Urinary bladder (tissue), 4 donors: Measurements from ENCODE around the gene PTGDR. TPM values are rescaled to one million over a fixed set of nuclear protein-coding genes. Genes with fewer than 3 reads are reported as not detected.

ENCODE experiments used
- DNase-seq: peaks from one replicate; pipeline ENCODE4 v3.0.0-alpha.2; 2015; ENCODE audit errors: extremely low spot score
- H3K27ac ChIP-seq: one replicate; pipeline ENCODE4 v1.5.1; 2013; ENCODE audit warnings: low read depth, mild to moderate bottlenecking, moderate library complexity
- H3K36me3 ChIP-seq: one replicate; pipeline ENCODE4 v1.6.1; 2013; ENCODE audit warnings: mild to moderate bottlenecking, moderate library complexity; ENCODE audit not compliant: insufficient read depth
- H3K4me1 ChIP-seq: one replicate; pipeline ENCODE4 v1.6.1; 2013; ENCODE audit warnings: mild to moderate bottlenecking, moderate library complexity; ENCODE audit not compliant: insufficient read depth
- H3K4me3 ChIP-seq: one replicate; pipeline ENCODE4 v1.5.1; 2013; ENCODE audit warnings: low read depth, low read length
- WGBS: extraction: QIAGEN DNeasy Blood & Tissue Kit; methylation state at CpG from one replicate; pipeline ENCODE4 v1.1.7; 2013; 5-methylcytosine and 5-hydroxymethylcytosine counted together
- polyA plus RNA-seq: library from polyadenylated mRNA; stranded (reverse); fragments of 200-250 nt; gene quantifications from one replicate; pipeline ENCODE4 v1.2.3, GENCODE V29; 2013
- total RNA-seq: library from RNA; depleted of rRNA; stranded (reverse); fragments of >200 nt; gene quantifications from one replicate; pipeline ENCODE4 v1.2.3, GENCODE V29; 2014
- donor health status: healthy with polysubstance abuse.
- donor health status: healthy.

PTGDR gene
- total and polyA plus RNA-seq, 2 donors: 0.44 to 0.58 TPM

DNA sequence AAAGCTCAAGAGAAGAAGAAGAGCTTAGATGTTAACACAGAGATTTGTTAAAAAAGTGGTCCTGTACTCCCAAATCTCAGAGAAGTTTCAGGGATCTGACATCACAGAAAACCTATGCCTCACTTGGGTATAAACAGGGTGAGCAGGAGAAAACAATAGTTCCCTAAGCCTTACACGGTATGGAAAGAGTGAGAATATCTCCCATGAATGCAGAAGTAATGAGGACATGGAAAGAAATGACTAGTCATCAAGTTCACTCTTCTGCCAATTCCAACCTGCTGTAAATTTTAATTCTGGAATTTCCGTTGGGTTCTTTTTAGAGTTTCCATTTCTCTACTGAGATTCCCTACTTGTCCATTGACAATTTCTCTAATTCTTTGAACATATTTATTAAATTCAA, 40.4 kb downstream of the PTGDR start:
- H3K36me3 ChIP-seq: no peaks in the 10 kb centered on the region
- H3K4me3 ChIP-seq: no peak overlapping the region
- 80% methylated on average over 2 of the region's 2 CpGs for WGBS
- DNase-seq: no peak
- H3K4me1 ChIP-seq: no peaks in the 10 kb centered on the region
- no peak overlapping the region for H3K27ac ChIP-seq

DNA sequence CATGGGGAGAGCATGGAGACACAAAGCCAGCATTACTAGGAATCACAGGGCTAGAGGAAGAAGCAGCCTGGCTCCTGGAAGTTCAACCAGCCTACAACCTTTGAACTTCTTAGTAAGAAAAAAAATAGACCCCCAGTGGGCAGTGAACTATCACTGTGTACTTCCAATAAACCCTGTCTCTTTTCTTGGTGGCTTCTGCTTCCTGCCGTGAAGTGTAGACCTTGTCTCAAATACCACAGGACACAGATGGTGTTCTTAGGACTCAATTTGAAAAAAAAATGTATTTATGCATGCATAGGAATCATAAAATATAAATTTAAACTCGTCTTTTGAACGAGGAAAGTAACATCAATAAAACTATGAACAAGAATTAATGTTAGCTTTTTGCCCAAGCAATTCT, 43.0 kb downstream of the PTGDR start:
- Histone ChIP-seq H3K36me3 (no peaks in the 10 kb centered on the region), H3K27ac (no peak overlapping the region), H3K4me1 (no peaks in the 10 kb centered on the region), H3K4me3 (no peak overlapping the region)
- WGBS: 88% methylated on average over 3 of the region's 3 CpGs
- DNase-seq: no peak

DNA sequence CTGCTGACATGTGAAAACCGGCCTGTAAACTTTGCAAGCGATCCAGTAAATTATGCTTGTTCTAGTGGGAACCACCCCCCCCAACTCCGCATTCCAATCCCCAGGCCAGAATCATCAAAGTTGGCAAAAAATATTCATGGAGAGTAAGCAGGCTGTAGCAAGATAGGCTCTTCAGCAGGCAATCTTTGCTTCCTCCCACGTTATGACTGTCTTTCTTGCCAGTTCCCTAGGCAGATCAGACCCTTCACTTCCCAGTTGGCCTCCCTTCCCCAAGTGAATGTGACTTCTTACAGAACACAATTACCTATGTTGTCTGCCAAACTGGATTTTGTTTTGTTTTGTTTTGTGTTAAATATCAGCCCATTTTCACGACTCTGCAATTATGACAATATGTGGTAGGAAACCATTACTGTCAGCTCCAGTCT, 45.4 kb downstream of the PTGDR start:
- 37% methylated on average over 5 of the region's 5 CpGs for WGBS
- Histone ChIP-seq H3K27ac (no peak overlapping the region), H3K4me3 (no peak overlapping the region), H3K36me3 (no peaks in the 10 kb centered on the region), H3K4me1 (no peaks in the 10 kb centered on the region)
- DNase-seq: peak; percentile 57

DNA sequence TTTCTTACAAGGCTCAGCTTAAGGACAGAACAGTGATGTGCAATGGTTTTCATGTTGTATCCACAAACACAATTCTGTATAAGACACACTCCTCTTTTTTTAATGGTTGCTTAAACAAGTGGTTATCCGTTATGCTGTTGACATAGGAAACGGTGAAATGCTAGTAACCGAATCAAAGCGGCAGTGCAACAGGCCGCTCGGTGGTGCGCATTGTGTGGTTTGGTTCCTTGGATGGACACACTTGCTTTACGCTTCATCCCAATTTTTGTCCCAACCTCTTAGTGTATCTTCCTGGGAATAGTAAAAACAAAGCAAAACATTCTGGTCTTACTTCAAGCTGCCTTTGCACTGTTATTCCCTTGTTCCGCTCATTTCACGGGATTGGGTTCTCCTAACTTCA, 46.0 kb downstream of the PTGDR start:
- DNase-seq: no peak
- peak overlapping the region; percentile 55 for H3K4me3 ChIP-seq
- H3K27ac ChIP-seq: no peak overlapping the region
- no peaks in the 10 kb centered on the region for H3K4me1 ChIP-seq
- no peaks in the 10 kb centered on the region for H3K36me3 ChIP-seq
- 25% methylated on average over 10 of the region's 10 CpGs for WGBS

DNA sequence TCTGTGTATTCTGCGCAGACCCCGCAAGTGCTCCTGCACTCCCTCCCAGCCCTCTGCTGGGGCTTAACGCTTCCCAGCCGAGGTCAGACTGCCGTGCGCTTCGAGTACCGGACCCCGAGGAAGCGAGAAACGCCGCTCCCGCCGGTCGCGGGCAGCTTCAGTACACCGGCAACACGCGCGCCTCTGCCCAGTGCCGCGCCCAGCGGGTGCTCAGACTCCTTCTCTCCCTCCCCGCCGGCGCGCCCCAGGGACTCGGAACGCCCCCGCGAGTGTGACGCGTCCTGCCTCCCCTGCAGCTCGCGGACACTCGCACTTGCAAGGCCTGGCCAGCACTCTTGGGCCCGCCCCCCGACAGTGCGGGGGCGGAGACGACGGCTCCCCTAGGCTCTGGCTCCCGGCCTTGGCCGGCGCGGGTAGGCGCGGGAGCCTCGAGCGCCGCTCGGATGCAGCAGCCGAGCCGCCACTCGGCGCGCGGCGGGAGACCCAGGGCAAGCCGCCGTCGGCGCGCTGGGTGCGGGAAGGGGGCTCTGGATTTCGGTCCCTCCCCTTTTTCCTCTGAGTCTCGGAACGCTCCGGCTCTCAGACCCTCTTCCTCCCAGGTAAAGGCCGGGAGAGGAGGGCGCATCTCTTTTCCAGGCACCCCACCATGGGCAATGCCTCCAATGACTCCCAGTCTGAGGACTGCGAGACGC, 46.6 kb downstream of the PTGDR start, which contains the start of gene PTGER2:
Gene PTGER2 (plus strand): TSS at position 410 of the 692 bp plus-strand sequence. CDS start 237 bp downstream, at position 647.
- peak within 1 kb of the TSS; percentile 15 for H3K27ac ChIP-seq
- WGBS: under 1% methylated on average over 73 of the region's 73 CpGs

DNA sequence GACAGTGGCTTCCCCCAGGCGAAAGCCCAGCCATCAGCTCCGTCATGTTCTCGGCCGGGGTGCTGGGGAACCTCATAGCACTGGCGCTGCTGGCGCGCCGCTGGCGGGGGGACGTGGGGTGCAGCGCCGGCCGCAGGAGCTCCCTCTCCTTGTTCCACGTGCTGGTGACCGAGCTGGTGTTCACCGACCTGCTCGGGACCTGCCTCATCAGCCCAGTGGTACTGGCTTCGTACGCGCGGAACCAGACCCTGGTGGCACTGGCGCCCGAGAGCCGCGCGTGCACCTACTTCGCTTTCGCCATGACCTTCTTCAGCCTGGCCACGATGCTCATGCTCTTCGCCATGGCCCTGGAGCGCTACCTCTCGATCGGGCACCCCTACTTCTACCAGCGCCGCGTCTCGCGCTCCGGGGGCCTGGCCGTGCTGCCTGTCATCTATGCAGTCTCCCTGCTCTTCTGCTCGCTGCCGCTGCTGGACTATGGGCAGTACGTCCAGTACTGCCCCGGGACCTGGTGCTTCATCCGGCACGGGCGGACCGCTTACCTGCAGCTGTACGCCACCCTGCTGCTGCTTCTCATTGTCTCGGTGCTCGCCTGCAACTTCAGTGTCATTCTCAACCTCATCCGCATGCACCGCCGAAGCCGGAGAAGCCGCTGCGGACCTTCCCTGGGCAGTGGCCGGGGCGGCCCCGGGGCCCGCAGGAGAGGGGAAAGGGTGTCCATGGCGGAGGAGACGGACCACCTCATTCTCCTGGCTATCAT, 47.3 kb downstream of the PTGDR start:
- peak overlapping the region; percentile 55 for H3K4me3 ChIP-seq
- no peak for DNase-seq
- H3K36me3 ChIP-seq: no peaks in the 10 kb centered on the region
- peak overlapping the region; percentile 15 for H3K27ac ChIP-seq
- 5% methylated on average over 63 of the region's 63 CpGs for WGBS
- no peaks in the 10 kb centered on the region for H3K4me1 ChIP-seq

More for the DNA sequence above, 46.6 kb downstream of the PTGDR start, which contains the start of gene PTGER2:
- Histone ChIP-seq H3K4me1 (no peaks in the 10 kb centered on the region), H3K36me3 (no peaks in the 10 kb centered on the region), H3K4me3 (peak within 1 kb of the TSS; percentile 55)
- DNase-seq: peak; percentile 37

DNA sequence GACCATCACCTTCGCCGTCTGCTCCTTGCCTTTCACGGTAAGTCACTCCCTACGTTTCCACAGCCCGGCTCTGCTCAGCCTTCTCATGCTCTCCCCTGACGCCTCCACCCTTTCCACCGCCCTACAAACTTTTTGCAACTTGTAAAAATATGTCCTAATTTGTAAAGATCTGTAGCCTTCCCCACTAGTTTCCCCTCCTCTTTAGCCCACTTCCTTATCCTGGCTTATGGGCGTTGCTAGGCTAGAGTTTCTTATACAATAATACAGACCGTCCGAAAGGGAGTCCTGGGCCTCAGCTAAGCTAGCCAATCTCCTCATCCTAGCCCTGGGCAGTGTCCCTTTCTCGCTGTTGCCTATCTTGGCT, 47.8 kb downstream of the PTGDR start:
- no peak for DNase-seq
- Histone ChIP-seq H3K27ac (no peak overlapping the region), H3K36me3 (no peaks in the 10 kb centered on the region), H3K4me3 (peak overlapping the region; percentile 55), H3K4me1 (no peaks in the 10 kb centered on the region)
- 36% methylated on average over 11 of the region's 11 CpGs for WGBS

DNA sequence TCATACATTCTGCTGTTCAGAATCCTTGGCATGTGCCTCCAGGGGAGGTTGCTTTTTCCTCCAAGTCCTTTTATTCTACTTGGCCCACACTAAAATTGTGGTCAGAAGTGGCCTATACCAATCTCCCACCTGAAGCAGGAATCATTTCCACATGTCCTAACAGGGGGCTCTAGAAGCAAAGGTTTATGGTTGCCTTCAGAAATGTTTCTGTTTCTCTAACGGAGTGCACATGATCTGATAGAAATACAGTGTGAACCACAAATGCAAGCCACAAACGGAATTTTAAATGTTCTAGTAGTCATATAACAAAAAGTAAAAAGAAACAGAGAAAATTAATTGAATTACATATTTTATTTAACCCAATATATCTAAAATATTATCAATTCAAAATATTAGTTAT, 50.6 kb downstream of the PTGDR start:
- Histone ChIP-seq H3K4me3 (no peak overlapping the region), H3K36me3 (no peaks in the 10 kb centered on the region), H3K27ac (no peak overlapping the region), H3K4me1 (no peaks in the 10 kb centered on the region)
- DNase-seq: no peak
- 76% methylated on average over 2 of the region's 2 CpGs for WGBS

DNA sequence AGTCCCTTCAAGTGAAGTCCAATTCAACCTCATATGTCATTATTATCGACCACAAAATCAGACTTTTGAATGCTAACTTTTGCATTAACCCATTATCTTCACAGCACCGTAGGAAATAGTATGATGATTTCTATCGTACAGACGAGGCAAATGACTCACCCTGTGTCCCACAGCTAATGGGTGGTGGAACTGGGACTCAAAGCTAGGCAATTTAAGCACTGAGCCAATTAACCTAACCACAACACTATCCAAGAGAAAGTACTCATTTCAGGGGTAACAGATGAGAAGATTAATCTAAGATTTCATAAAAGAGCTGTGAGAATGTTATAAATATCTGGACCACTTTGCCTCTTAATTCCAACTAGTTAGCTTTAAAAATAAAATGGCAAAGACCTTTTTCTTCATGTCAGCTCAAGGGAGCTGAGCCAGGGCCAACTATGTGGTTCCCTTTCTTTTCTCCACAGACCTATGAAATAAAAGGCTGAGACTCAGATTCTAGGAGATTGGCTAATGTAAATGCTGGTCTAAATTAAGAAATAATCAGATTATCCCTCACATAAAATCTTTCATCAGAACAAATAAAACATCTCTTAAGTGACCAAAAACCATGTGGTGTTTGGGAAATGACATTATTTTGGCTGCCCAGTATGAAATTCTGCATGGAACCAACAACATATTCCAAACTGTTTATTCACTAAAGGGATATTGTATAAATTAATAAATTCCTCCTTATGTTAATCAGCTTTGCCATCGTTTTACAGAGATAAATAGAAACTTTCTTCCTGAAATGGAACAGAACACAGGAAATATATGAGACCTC, 51.5 kb downstream of the PTGDR start:
- H3K4me1 ChIP-seq: no peaks in the 10 kb centered on the region
- H3K36me3 ChIP-seq: no peaks in the 10 kb centered on the region
- DNase-seq: no peak
- WGBS: 51% methylated on average over 5 of the region's 5 CpGs
- no peak overlapping the region for H3K27ac ChIP-seq
- H3K4me3 ChIP-seq: no peak overlapping the region

DNA sequence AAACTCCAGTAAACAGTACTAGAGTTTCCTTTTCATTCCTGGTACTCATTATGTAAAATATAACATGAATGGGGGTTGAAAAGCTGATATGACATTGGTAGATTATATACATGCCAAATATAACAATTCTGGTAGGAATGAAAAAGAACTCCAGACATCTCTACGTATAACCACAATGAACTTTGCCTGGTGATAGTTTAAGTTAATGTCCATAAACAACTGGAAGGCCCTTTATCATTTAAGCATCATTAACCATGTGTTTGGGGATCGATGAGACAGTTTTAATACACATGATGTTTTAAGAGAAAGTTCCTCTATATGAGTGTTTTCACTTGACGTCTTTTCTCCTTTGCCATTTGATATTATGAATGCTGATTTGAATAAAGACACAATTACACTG, 52.4 kb downstream of the PTGDR start:
- DNase-seq: no peak
- no peaks in the 10 kb centered on the region for H3K36me3 ChIP-seq
- H3K27ac ChIP-seq: no peak overlapping the region
- WGBS: 72% methylated on average over 3 of the region's 3 CpGs
- no peaks in the 10 kb centered on the region for H3K4me1 ChIP-seq
- no peak overlapping the region for H3K4me3 ChIP-seq

DNA sequence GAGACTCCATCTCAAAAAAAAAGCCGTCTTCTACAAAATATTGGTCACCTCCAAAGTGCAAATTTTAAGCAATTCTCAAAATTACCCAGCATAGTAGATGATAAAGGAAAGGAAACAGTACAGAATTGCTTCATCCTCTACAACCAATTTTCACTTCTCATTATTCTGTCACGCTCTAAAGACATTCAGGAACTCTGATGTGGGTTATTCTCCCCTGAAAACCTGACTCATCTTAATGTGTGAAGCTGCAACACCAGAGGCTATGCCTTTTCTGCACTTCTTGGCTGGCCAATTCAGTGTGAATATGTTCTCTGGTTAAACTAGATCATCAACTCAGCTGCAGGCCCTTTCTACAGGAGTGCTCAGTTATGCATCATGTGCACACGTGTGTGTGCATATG, 57.6 kb downstream of the PTGDR start:
- WGBS: 88% methylated on average over 3 of the region's 3 CpGs
- no peaks in the 10 kb centered on the region for H3K4me1 ChIP-seq
- H3K27ac ChIP-seq: no peak overlapping the region
- H3K36me3 ChIP-seq: no peaks in the 10 kb centered on the region
- H3K4me3 ChIP-seq: no peak overlapping the region
- DNase-seq: no peak

DNA sequence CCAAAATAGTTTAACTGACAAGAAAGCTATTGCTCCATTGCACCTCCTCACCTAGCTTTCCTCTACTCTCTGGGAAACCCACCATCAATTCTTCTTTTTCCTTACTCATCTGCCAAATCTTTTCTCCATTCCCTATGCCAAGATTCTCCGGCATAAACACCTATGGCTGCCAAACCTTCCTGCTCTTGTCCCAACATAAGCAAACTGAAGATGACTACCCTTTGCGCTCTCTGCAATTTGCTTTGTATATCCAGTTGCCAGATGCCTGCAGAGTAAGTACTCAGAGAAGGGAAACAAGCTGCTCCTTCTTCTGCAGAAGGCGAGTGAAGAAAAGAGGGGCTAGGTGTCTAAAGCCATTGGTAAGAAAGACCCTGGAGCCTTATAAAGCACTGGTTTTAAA, 58.1 kb downstream of the PTGDR start:
- 68% methylated on average over 3 of the region's 3 CpGs for WGBS
- no peak for DNase-seq
- no peak overlapping the region for H3K4me3 ChIP-seq
- H3K27ac ChIP-seq: no peak overlapping the region
- no peaks in the 10 kb centered on the region for H3K4me1 ChIP-seq
- no peaks in the 10 kb centered on the region for H3K36me3 ChIP-seq
